GM12875 (cell line): ENCODE data around the gene STK32B.

ENCODE experiments used
- H3K4me3 ChIP-seq: one replicate; pipeline ENCODE4 v1.5.1; 2011; ENCODE audit warnings: low read depth, low read length, control low read depth
- CTCF ChIP-seq: IDR thresholded peaks from 2 replicates; pipeline ENCODE4 v1.5.1; 2011; ENCODE audit warnings: low read depth, mild to moderate bottlenecking, control low read depth, inconsistent platforms, low read length, moderate library complexity, borderline replicate concordance; ENCODE audit not compliant: insufficient read depth

The STK32B gene

GRCh38 chr4:5127556-5127955 lies 76.3 kb downstream of the STK32B start:
- H3K4me3 ChIP-seq = no peak overlapping the region
- no peak for TF ChIP-seq CTCF

- H3K4me3 ChIP-seq = no peak overlapping the region
- TF ChIP-seq CTCF = no peak
Measured at GRCh38 chr4:5128569-5128968, 77.3 kb downstream of the STK32B start.

DNA sequence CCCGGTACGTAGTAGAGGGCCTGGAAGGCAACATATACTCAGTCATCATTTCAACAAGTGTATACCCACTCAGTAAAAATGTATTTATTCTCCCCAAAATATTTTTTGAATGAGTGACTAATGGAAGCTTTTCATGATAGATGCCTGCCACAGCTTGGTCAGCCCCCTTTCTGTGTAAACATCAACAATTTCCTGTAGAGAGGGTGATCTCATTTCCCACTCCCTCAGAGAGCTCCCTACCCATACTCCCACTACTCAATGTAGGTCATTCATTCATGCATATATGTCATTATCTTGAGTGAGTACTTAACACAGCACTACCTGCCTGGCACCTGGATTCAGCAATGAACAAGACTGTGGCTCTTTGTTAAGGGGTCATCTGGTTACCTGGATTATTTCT lies 81.9 kb downstream of the STK32B start:
- TF ChIP-seq CTCF = no peak
- no peak overlapping the region for H3K4me3 ChIP-seq

GRCh38 chr4:5133933-5134594 lies 82.8 kb downstream of the STK32B start:
- TF ChIP-seq CTCF = no peak
- H3K4me3 ChIP-seq = no peak overlapping the region

- H3K4me3 ChIP-seq = no peak overlapping the region
- TF ChIP-seq CTCF = no peak
Measured at GRCh38 chr4:5134620-5135019, 83.3 kb downstream of the STK32B start.

DNA sequence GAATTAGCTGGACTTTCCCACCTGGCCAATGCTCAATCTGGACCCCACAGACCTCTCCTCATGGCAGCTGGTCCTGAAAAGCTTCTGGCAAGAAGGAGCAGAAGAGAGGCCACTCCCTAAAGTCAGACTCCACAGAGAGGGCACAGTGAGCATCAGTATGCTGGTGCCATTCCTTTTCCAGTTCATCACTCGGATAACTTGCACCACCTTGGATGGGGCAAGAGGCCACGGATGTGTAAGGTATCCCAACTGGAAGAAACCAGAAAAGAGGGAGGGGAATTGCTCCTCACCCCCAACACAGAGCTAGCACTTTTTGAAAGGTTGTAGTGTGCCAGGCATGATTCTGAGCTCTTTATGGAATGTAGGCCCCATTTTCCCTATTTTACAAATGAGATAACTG lies 85.9 kb downstream of the STK32B start:
- no peak for TF ChIP-seq CTCF
- H3K4me3 ChIP-seq = no peak overlapping the region

GRCh38 chr4:5137927-5138326 lies 86.6 kb downstream of the STK32B start:
- no peak overlapping the region for H3K4me3 ChIP-seq
- TF ChIP-seq CTCF = no peak
